ENCODE results near the gene FAM219A.
"Not testable (repeated sequence)": the region's sequence is repeated elsewhere in the genome, so short reads cannot be mapped to it uniquely, and the experiment has no call there.

The FAM219A gene

GRCh38 chr9:34484678-34485077 is 26.3 kb upstream of the FAM219A start:
- DNase-seq (ENCODE audit: low read depth in 2 of 2) = no peak

- DNase-seq (ENCODE audit: low read depth in 2 of 2) = not testable (repeated sequence)
These were observed 24.4 kb upstream of the FAM219A start for GRCh38 chr9:34482746-34483145.

DNA sequence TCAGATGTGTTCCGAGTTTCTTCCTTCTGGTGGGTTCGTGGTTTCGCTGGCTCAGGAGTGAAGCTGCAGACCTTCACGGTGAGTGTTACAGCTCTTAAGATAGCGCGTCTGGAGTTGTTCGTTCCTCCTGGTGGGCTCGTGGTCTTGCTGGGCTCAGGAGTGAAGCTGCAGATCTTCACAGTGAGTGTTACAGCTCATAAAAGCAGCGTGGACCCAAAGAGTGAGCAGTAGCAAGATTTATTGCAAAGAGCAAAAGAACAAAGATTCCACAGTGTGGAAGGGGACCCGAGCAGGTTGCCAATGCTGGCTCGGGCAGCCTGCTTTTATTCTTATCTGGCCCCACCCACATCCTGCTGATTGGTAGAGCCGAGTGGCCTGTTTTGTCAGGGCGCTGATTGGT is 23.2 kb upstream of the FAM219A start:
- DNase-seq (ENCODE audit: low read depth in 2 of 2) = not testable (repeated sequence)

DNA sequence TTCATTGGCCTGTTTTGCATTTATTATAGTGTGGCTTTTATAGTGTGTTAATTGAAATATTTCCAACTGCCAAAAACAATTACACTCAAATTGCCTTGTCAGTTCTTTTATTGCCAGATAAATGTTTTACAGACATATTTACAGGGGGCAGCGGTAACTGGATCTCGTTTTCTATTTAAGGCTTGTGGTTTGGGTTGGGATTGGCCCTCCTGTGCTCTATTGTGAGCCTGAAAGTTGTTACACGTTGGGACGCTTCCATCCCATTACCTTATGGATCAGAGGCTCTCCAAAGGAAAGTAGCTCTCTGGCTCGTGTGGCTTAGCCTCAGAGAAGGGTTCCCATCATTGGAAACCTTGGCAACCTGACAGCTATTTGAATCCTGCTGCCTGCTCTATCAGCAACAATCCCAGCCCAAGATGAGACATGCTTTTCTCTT is 21.1 kb upstream of the FAM219A start:
- DNase-seq (ENCODE audit: low read depth in 2 of 2) = no peak

GRCh38 chr9:34477541-34477940 is 19.2 kb upstream of the FAM219A start:
- no peak for DNase-seq (ENCODE audit: low read depth in 2 of 2)

DNA sequence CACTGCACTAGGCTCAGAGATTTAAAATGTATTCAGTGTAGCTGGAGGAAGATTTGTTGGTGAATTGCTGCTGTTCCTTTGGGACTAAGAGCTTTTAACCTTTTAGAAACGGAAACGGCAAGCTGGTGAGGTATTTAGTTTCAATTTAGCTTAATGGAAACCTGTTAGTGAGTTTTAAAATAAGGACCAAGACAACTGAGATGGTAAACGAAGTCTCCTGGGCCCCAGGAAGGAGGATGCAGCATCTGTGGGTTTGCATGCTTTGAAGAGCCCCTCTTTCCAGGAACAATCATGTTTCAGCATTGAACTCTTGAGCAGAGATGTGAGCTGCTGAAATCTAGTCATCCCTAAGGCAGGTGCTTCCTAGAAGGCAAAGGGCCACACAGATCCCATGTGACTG is 16.7 kb upstream of the FAM219A start:
- DNase-seq (ENCODE audit: low read depth in 2 of 2) = no peak

DNA sequence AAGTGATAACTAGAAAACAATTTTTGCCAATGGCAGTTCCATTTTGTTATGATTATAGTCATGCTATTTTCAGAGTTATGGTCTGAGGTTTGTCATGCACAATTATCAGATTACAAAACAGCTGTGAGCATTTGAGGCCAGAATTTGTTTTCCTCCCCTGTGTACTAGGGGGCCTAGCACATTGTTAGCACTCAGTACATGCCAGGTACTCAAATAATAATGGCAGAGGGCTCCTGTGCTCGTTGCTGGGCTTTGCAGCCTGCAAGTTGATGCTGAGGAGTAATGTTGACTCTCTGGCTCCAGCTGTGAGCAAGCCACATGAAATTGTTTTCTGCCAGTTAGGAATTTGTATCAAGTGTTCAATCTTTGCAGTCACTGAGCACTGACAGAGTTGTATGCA is 7.1 kb upstream of the FAM219A start:
- DNase-seq (ENCODE audit: low read depth in 2 of 2) = no peak

- no peak for DNase-seq (ENCODE audit: low read depth in 2 of 2)
These were observed 6.2 kb upstream of the FAM219A start for GRCh38 chr9:34464571-34464970.

- DNase-seq (ENCODE audit: low read depth in 2 of 2) = no peak
These were observed 5.5 kb upstream of the FAM219A start for GRCh38 chr9:34463901-34464232.

GRCh38 chr9:34463098-34463900 is 4.9 kb upstream of the FAM219A start:
- peak; percentile 69 to 74 for DNase-seq (ENCODE audit: low read depth in 2 of 2)

DNA sequence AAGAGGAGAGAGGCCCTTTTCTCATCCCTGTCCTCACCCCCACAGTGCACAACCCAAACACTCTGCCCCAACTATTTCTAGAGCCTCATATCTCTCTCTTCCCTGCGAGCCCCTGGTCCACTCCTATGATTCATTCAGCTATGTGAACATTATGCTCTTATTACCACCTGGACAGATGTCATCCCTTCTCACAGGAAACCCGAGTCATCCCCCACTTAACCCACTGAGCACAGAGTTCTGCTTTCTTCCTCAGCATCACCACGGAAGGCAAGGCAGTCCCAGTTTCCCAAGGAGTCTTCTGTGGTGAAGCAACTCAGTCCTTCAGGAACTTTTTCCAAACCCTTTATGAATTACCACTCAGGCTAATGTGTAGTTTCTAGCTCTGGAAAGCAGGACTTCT is 1.6 kb upstream of the FAM219A start:
- DNase-seq (ENCODE audit: low read depth in 2 of 2) = no peak

GRCh38 chr9:34459356-34459755 is 986 bp upstream of the FAM219A start:
- no peak for DNase-seq (ENCODE audit: low read depth in 2 of 2)

DNA sequence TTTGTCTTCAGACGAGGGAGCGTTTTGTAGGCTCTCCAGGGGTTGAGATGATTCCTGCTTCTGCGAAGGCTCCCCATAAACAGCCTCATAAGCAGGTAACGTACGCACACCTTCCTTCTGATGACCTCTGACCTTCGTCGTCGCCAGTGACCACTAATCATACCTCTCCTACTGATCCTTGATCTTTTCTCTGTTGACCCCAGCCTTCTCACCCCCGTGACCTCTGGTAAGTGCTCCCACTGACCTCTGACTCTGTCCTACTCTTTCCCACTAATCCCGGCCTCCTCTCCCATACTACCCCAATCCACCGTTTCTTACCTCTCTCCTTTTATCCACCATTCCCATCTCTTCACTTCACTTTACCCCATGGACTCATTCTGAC is 580 bp upstream of the FAM219A start:
- DNase-seq (ENCODE audit: low read depth in 2 of 2) = no peak

- no peak for DNase-seq (ENCODE audit: low read depth in 2 of 2)
These were observed 931 bp downstream of the FAM219A start for GRCh38 chr9:34457266-34458012.

- DNase-seq (ENCODE audit: low read depth in 2 of 2) = no peak
These were observed 1.6 kb downstream of the FAM219A start for GRCh38 chr9:34456746-34457145.

DNA sequence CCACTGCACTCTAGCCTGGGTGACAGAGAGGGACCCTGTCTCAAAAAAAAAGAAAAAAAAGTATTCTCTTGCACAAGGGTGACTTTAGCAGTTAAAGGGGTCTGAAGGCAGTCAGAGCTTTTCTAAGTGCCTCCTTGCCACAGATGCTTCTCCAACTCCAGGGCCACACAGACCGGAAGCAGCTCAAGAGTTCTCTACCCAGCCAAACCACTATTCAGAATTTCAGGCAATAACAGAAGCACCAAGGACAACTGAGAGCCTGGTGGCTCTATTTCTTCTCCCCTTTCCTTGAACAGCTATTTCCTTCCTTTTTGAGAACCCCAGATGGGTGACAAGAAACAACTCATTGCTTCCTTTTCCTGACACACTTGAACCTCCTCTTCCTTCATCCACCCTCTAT is 2.2 kb downstream of the FAM219A start:
- no peak for DNase-seq (ENCODE audit: low read depth in 2 of 2)

GRCh38 chr9:34454571-34455065 is 3.8 kb downstream of the FAM219A start:
- peak in 1 of 2 donors; percentile 37 for DNase-seq (ENCODE audit: low read depth in 2 of 2)

- DNase-seq (ENCODE audit: low read depth in 2 of 2) = no peak
These were observed 5.8 kb downstream of the FAM219A start for GRCh38 chr9:34452568-34452967.

DNA sequence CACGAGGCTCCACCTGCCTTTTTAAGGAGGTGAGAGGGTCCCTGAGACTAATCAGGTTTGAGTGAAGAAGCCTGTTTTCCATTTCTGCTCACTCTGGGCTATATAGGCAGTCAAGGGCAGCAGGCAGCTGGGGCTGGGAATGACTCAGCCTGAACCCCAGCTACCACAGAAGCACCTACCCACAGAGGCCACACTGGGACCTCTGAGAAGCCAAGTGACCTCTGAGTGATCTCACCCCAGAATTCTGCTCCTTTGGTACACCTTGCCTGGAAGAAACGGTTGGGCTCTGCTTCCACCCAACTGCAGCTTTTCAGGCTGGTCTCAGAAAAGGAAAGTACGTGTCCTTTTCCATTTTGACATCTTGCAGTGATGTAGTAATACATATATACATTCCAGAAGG is 6.8 kb downstream of the FAM219A start:
- DNase-seq (ENCODE audit: low read depth in 2 of 2) = no peak

GRCh38 chr9:34451135-34451534 is 7.2 kb downstream of the FAM219A start:
- DNase-seq (ENCODE audit: low read depth in 2 of 2) = no peak

GRCh38 chr9:34450644-34451043 is 7.7 kb downstream of the FAM219A start:
- no peak for DNase-seq (ENCODE audit: low read depth in 2 of 2)

DNA sequence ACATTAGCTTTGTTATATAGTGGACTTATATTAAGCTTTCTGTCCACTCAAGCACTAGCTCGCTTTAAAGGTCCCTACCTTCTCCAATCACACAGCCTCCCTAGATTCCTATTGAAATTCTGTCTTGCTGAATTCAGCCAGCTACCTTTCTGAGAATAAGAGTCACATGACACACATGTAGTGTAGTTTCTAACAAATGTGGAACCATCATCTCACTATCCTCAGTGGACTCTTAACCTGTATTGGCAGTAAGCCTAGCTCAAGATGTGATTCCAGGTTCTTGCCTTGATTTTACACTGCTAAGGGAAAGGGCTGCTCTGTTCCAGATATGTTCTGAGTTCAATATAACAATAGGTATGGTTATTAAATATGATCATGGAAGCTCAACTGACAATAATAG is 11.4 kb downstream of the FAM219A start:
- DNase-seq (ENCODE audit: low read depth in 2 of 2) = no peak

DNA sequence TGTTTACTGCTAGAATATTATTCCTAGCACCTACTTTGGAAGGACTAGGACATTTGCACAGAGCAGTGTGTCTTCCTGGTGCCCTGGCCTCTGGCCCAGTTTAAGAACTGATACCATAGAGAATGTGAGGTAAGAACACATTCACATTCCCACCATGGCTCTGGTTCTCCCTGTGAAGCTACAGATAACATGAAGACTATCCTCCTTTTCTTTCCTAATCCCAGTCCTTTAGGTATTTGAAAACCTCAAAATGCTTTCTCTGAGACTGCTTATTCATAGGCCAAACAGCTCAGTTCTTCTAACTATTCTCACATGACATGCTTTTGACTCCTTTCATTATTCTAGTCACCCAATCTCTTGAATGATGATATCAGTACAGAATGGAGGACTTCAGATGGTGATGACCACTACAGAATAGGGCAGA is 11.9 kb downstream of the FAM219A start:
- DNase-seq (ENCODE audit: low read depth in 2 of 2) = no peak

Data from stimulated activated CD4-positive, alpha-beta T cell treated with anti-CD3 and anti-CD28 coated beads, Interleukin-4, amount 100 ng/mL, for 48 hours (primary cell).